Right atrium auricular region (tissue), 2 donors: ENCODE measurements around the gene ARID4B. TPM values are rescaled to one million over a fixed set of nuclear protein-coding genes. Genes with fewer than 3 reads are reported as not detected.

Source experiments
- DNase-seq: peaks from one replicate; pipeline ENCODE4 v3.0.0-alpha.2; 2019; ENCODE audit warnings: low spot score
- H3K27ac ChIP-seq, 2 donors: fragments of 200-600 bp; sonication (generic); 1 replicate in 1 of 2; 2 replicates in 1 of 2; pipeline ENCODE4 v1.5.1; 2016 to 2019
- H3K27me3 ChIP-seq, 2 donors: fragments of 200-600 bp; sonication (generic); one replicate each; pipeline versions ENCODE4 v1.5.1 to v1.6.0; 2017 to 2019
- H3K36me3 ChIP-seq: fragments of 200-600 bp; sonication (generic); one replicate; pipeline ENCODE4 v1.5.1; 2016
- H3K4me1 ChIP-seq, 2 donors: fragments of 200-600 bp; sonication (generic); one replicate each; pipeline versions ENCODE4 v1.5.1 to v1.6.0; 2017 to 2019
- H3K4me3 ChIP-seq, 2 donors: fragments of 200-600 bp; sonication (generic); 1 replicate in 1 of 2; 2 replicates in 1 of 2; pipeline ENCODE4 v1.5.1; 2017 to 2019; ENCODE audit warnings: mild to moderate bottlenecking in 1 of 2, moderate library complexity in 1 of 2
- H3K9me3 ChIP-seq, 2 donors: fragments of 200-600 bp; sonication (generic); one replicate each; pipeline ENCODE4 v1.5.1; 2019
- total RNA-seq, 2 donors: library from RNA; depleted of rRNA; stranded (reverse); fragments of >200 nt; gene quantifications; one replicate each; pipeline ENCODE4 v1.1.0, GENCODE V29; 2016
- TF ChIP-seq, protein P1 (sequence below), 2 donors: fragments of 200-600 bp; sonication (generic); IDR thresholded peaks; one replicate each; pipeline ENCODE4 v1.5.1; 2019; ENCODE audit warnings: antibody characterized with exemption in 2 of 2

ARID4B gene
- total RNA-seq, 2 donors from 2014 or later, result 15.9 to 16.1 TPM

DNA sequence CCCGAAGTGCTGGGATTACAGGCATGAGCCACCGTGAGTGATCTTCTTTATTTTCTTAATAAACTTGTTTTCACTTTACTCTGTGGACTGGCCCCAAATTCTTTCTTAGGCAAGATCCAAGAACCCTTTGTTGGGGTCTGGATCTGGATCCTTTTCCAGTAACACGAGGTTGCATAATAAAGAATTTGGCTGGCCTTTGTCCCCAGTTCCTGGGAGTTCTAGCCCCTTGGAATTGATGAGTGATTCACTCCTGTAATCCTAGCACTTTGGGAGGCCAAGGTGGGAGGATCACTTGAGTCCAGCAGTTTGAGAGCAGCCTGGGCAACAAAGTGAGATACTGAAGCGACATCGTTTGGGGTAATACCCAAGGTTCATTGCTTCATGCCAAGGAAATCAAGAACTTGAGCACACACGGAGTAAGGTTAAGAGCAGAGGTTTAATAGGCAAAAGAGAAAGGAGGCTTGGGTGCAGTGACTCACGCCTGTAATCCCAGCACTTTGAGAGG lies 197.2 kb downstream of the ARID4B start:
- H3K27ac ChIP-seq, result no peak overlapping the region
- no peaks in the 10 kb centered on the region for H3K27me3 ChIP-seq
- TF ChIP-seq, protein P1, sequence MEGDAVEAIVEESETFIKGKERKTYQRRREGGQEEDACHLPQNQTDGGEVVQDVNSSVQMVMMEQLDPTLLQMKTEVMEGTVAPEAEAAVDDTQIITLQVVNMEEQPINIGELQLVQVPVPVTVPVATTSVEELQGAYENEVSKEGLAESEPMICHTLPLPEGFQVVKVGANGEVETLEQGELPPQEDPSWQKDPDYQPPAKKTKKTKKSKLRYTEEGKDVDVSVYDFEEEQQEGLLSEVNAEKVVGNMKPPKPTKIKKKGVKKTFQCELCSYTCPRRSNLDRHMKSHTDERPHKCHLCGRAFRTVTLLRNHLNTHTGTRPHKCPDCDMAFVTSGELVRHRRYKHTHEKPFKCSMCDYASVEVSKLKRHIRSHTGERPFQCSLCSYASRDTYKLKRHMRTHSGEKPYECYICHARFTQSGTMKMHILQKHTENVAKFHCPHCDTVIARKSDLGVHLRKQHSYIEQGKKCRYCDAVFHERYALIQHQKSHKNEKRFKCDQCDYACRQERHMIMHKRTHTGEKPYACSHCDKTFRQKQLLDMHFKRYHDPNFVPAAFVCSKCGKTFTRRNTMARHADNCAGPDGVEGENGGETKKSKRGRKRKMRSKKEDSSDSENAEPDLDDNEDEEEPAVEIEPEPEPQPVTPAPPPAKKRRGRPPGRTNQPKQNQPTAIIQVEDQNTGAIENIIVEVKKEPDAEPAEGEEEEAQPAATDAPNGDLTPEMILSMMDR (IDR thresholded peaks at IDR 0.05), result no peak
- H3K36me3 ChIP-seq, result peaks cover 35% of the 10 kb centered on the region
- DNase-seq, result no peak
- H3K4me1 ChIP-seq, result peaks cover 0 to 15% of the 10 kb centered on the region in 2 donors
- no peaks in the 10 kb centered on the region for H3K9me3 ChIP-seq
- no peak overlapping the region for H3K4me3 ChIP-seq

DNA sequence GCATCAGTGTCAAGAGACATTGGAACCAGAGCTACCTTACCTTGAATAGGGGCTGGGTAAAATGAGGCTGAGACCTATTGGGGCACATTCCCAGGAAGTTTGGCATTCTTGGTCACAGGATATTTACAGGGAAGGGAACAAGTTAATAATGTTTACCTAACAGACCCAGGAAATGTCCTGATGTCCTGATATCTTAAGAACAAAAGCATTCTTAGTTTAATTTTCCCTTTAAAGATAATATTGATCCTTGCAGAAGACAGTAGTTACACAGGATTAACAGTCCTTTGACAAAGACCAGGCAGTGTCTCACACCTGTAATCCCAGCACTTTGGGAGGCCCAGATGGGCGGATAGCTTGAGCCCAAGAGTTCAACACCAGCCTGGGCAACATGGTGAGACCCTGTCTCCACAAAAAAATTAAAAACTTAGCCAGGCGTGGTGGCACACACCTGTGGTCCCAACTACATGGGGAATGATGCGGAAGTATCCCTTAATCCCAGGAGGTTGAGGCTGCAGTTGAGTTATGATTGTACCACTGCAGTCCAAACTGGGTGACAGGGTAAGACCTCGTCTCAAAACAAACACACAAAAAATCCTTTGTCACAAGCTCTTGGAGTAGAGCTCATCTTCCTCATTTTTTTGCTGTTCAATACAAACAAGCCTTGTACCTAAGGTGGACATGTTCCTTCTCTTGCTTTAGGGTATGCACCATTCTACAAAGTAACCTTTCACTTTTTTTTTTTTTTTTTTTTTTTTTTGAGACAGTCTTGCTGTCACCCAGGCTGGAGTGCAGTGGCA lies 198.0 kb downstream of the ARID4B start:
- DNase-seq, result no peak
- peaks cover 26% of the 10 kb centered on the region for H3K36me3 ChIP-seq

GRCh38 chr1:235128456-235129328 lies 199.3 kb downstream of the ARID4B start, which contains the start of gene TOMM20:
TOMM20 (minus strand) TSS chr1:235128837; CDS start chr1:235128715, 122 bp downstream.
- Histone ChIP-seq H3K9me3 (no peaks in the 10 kb centered on the region), H3K36me3 (peaks cover 15% of the 10 kb centered on the region), H3K4me1 (peaks cover 0 to 24% of the 10 kb centered on the region in 2 donors), H3K27me3 (no peaks in the 10 kb centered on the region), H3K27ac (peak within 1 kb of the TSS; percentile 92 to 94), H3K4me3 (peak within 1 kb of the TSS; percentile 93 to 94)
- TF ChIP-seq, protein P1 (IDR thresholded peaks at IDR 0.05), result peak in 1 of 2 donors; percentile 31
- peak; percentile 98 for DNase-seq

More for the DNA sequence above, 198.0 kb downstream of the ARID4B start:
- TF ChIP-seq, protein P1 (IDR thresholded peaks at IDR 0.05), result no peak
- Histone ChIP-seq H3K4me1 (peaks cover 0 to 15% of the 10 kb centered on the region in 2 donors), H3K27me3 (no peaks in the 10 kb centered on the region), H3K27ac (no peak overlapping the region), H3K9me3 (no peaks in the 10 kb centered on the region), H3K4me3 (no peak overlapping the region)

GRCh38 chr1:235127732-235128455 lies 200.1 kb downstream of the ARID4B start:
- TF ChIP-seq, protein P1 (IDR thresholded peaks at IDR 0.05), result no peak
- Histone ChIP-seq H3K36me3 (peaks cover 15% of the 10 kb centered on the region), H3K9me3 (no peaks in the 10 kb centered on the region), H3K27ac (peak overlapping the region; percentile 92 to 94), H3K4me1 (peaks cover 0 to 30% of the 10 kb centered on the region in 2 donors), H3K4me3 (peak overlapping the region; percentile 93 to 94), H3K27me3 (no peaks in the 10 kb centered on the region)
- DNase-seq, result no peak

DNA sequence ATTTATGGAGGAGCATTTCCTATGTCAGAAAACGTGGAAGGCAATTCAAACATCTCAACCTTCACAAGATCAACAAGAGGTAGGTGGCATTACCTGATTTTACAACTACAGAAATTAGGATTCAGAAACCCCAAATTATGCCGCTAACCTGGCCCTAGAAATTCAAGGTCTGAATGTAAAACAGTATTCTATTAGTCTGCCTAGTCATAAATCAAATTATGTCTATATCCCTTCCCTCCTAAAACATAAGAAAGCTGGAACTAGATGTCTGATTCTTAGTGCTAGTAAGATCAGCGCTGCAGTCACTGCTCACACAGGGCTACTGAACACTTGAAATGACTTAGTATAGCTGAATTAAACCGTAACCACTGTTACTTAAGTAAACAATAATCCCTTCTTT lies 200.8 kb downstream of the ARID4B start:
- TF ChIP-seq, protein P1 (IDR thresholded peaks at IDR 0.05), result no peak
- peak overlapping the region; percentile 93 to 94 for H3K4me3 ChIP-seq
- H3K36me3 ChIP-seq, result peaks cover 8% of the 10 kb centered on the region
- peaks cover 0 to 32% of the 10 kb centered on the region in 2 donors for H3K4me1 ChIP-seq
- no peaks in the 10 kb centered on the region for H3K9me3 ChIP-seq
- H3K27me3 ChIP-seq, result no peaks in the 10 kb centered on the region
- H3K27ac ChIP-seq, result peak overlapping the region in 1 of 2 donors; percentile 92
- no peak for DNase-seq
